Subcutaneous adipose tissue (tissue), 4 donors: ENCODE measurements around the gene EVA1C. TPM values are rescaled to one million over a fixed set of nuclear protein-coding genes. Genes with fewer than 3 reads are reported as not detected.

Source experiments
- CTCF ChIP-seq: fragments of 450-650 bp; IDR thresholded peaks from one replicate; pipeline ENCODE4 v1.5.1; 2016; ENCODE audit warnings: low read depth, mild to moderate bottlenecking, control low read depth, antibody characterized with exemption, moderate library complexity
- total RNA-seq, 4 donors: library from RNA; depleted of rRNA; stranded (reverse); fragments of >200 nt; gene quantifications; one replicate each; pipeline ENCODE4 v1.1.0, GENCODE V29; 2016

EVA1C gene
- total RNA-seq, 4 donors from 2014 or later: 20.1 to 56.1 (median 32.9) TPM

- TF ChIP-seq CTCF: no peak
These were observed 121.1 kb downstream of the EVA1C start for GRCh38 chr21:32533611-32534010.

GRCh38 chr21:32534113-32534512 lies 121.6 kb downstream of the EVA1C start:
- TF ChIP-seq CTCF: no peak

- no peak for TF ChIP-seq CTCF
These were observed 123.1 kb downstream of the EVA1C start for GRCh38 chr21:32535612-32536011.

GRCh38 chr21:32537569-32537881 lies 125.0 kb downstream of the EVA1C start:
- TF ChIP-seq CTCF: no peak

- no peak for TF ChIP-seq CTCF
These were observed 125.8 kb downstream of the EVA1C start for GRCh38 chr21:32538147-32538792.

GRCh38 chr21:32539378-32539777 lies 126.9 kb downstream of the EVA1C start:
- TF ChIP-seq CTCF: no peak

- no peak for TF ChIP-seq CTCF
These were observed 131.5 kb downstream of the EVA1C start for GRCh38 chr21:32543975-32544374.
